ENCODE measurements around the gene B3GALT6.

B3GALT6 gene

DNA sequence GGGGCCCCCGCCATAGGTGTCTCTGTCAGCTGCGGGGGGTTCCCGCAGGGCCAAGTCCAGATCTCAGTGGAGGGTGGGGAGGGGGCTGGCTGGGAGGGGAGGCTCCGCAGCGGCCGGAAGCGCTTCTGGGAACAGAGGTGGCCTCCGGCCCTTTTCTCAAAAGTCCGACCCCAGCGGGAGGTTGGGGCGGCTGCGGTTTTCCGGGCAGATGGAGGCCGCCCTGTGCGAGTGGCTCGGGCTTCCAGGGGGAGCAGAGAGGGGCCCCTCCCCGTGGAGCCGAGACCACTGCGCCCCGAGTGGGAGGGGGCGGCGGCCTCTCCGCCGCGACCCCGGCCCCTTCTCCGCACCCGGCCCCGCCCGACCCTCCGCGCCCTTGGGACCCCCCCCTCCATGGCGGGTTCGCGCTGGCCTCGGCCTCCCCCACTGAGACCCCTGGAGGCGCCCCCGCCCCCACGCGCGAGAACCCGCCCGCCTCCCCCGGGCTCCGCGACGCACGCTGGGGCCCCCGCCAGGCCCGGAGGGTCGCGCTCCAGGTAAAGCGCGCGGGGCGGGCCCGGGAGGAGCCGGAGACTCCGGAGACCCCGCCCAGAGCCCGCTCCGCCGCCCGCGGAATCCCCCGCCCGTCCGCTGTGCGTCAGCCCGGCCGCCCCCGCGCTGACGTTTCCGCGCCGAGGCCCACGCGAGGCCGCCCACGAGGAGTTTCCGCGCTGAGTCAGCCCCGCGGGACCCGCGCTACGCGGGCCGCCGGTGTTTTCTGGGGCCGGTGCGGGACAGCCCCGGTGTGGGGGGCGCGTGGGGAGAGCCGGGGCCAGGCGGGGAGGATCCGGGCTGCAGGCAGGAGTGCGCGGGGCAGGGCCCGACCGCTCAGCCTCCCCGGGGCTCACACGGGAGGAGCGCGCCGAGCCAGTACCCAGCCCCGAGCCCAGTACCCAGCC lies 30.9 kb upstream of the B3GALT6 start:
- in situ Hi-C loops (cut with MboI; ENCODE audit: low sequenced_read_pairs), result no loop called here

DNA sequence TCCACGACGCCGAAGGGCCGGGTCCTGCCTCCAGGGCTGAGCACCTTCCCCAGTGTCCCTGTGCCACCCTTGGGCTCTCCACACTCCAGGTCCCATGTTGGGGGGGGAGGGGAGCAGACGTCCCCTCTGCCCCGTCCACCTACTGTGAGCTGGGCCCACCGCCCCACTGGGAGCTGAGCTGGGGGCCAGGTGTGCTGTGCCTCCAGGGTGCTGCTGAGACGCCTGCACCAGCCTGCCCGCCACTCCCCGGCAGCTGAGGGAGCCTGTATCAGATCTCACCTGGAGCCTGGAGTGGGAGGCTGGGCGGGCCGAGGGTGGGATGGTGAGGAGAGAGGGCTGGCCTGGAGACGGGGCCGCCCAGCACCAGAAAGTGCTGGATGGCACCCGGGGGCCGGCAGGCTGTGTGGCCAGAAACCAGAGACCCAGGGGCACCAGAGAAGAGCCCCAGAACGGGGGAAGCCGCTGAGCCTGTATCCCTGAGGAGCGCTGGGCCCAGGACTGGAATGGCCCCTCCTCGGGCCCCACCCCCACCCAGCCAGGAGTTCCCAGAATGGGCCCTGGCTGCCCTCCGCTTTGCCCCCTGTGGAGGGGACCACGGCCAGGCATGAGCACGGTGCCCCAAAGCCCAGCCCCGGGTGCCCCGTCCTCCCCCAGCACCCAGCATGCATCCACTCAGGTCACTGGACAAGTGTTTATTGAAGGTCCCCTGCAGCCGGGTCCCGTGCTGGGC lies 29.0 kb upstream of the B3GALT6 start:
- in situ Hi-C loops (cut with MboI; ENCODE audit: low sequenced_read_pairs), result no loop called here

DNA sequence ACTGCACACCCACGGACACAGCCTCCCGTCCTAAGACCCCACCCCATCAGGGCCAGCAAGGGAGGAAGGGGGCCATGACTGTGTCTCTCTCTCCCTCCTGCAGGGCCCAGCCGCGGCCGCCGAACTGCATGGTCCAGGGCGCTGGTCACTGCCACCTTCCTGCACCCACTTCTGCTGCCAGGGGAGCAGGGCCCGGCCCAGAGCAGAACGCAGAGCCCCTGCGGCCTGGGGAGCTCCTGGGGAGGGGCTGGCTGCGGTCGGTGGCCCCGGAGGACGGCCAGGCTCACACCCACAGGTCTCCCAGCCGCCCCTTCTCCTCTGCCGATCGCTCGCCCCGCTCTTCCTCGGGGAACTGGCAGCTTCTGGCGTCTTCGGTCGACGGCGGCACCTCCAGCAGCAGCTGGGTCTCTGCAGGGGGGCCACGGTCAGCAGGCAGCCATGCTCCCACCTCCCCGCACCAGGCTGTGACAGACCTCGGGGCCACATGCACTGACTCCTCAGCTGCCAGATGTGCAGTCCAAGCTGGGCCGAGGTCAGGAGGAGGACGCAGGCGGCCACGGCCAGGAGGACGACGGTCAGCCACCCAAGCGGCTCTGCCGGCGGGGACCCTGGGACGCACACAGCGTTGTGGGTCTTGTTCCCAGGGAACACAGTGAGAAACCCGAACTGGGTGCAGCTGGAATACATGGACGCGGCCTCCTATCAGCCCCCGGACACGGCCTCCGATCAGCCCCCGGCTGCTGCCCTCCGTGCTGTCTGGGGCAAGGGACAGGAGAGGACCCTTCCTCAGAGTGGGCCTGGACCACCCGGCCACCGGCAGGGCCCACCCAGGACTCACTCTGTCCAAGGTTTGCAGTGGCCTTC lies 28.2 kb upstream of the B3GALT6 start:
- in situ Hi-C loops (cut with MboI; ENCODE audit: low sequenced_read_pairs), result no loop called here

GRCh38 chr1:1204425-1204920 lies 27.6 kb upstream of the B3GALT6 start:
- in situ Hi-C loops (cut with MboI; ENCODE audit: low sequenced_read_pairs), result no loop called here

DNA sequence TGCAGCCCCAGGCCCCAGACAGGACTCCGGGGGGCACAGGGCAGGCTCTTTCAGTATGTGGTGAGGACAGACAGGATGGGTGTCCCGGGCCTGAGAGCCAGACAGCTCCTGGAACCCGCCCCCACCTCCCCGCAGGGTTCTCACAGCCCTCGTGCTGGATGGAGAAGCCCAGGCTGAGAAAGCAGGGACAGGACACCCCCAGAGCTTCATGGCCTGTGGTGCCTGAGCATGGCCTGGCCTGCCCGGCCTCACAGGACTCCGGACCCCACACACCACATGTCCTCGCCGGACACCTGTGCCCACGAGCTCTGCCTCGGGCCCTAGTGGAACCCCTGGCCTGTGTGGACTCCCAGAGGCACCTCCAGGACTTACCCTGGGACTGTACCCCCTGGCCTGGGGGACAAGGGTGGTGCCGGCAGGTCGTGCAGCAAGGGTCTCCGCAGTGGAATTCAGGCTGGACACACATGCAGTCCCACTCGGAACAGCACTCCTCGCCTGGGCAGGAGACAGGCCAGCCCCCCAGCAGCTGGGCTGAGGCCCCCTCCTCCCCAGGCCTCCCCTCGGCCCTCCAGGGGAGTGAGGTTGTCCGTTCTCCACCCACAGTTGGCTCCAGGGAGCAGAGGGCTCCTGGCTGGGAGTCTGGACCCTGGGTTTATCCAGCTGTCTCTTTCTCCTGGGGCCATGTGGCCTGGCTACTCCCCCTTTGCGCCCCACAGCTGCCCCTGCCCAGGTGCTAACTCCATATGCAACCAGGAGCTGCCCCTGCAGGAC lies 26.9 kb upstream of the B3GALT6 start:
- in situ Hi-C loops (cut with MboI; ENCODE audit: low sequenced_read_pairs), result no loop called here

GRCh38 chr1:1205769-1206375 lies 26.2 kb upstream of the B3GALT6 start:
- in situ Hi-C loops (cut with MboI; ENCODE audit: low sequenced_read_pairs), result no loop called here

DNA sequence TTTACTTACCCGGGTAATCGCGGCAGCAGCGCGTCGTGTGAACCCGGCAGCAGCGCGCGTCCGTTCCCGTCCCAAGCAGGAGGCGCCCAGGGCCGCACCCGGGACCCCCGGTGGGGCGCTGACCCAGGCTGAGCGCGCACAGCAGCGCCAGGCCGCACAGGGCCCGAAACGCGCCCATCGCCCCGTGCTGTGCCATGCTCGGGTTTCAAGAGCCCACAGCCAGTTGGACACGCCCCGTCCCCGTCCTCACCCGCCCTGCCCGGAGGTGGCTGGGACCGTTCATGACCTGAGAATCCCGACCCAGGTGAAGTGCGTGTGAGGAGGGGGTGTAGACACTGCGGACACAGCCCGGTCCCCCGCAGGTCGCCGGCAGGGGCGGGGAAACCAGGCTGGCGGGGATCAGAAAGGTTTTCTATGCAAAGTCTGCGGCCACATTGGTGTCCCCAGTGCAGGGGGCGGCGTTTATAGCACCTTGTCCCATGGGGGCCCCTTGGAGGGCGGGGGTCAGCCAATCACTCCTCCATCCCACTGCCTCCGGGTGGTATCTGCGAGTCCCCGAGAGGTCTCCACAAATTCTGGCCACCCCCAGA lies 25.6 kb upstream of the B3GALT6 start, which contains the start of gene TNFRSF18:
TNFRSF18 (minus strand) TSS at position 217 of the 590 bp plus-strand sequence; CDS start at position 196, 21 bp downstream.
- in situ Hi-C loops (cut with MboI; ENCODE audit: low sequenced_read_pairs), result no loop called here

- in situ Hi-C loops (cut with MboI; ENCODE audit: low sequenced_read_pairs), result no loop called here
Observed at GRCh38 chr1:1206966-1207531, 25.0 kb upstream of the B3GALT6 start.

DNA sequence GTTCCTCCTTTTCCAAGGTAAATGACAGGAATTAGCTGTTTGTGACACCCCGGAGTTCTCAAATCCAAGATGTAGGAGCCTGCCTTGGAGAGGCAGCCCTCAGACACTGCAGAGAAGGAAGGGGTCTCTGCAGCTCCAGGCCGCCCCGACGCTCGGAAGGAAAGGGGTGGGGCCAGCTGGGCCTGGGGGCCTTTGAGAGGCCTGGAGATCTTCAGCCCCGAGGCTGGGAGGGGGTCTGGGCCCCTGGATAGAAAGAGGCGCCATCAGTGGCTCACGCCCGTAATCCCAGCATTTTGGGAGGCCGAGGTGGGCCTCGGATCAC lies 24.5 kb upstream of the B3GALT6 start:
- in situ Hi-C loops (cut with MboI; ENCODE audit: low sequenced_read_pairs), result no loop called here

- in situ Hi-C loops (cut with MboI; ENCODE audit: low sequenced_read_pairs), result no loop called here
Observed at GRCh38 chr1:1208713-1209433, 23.2 kb upstream of the B3GALT6 start.

GRCh38 chr1:1210726-1211540 lies 21.1 kb upstream of the B3GALT6 start:
- in situ Hi-C loops (cut with MboI; ENCODE audit: low sequenced_read_pairs), result no loop called here

GRCh38 chr1:1211541-1212441 lies 20.2 kb upstream of the B3GALT6 start:
- in situ Hi-C loops (cut with MboI; ENCODE audit: low sequenced_read_pairs), result no loop called here

DNA sequence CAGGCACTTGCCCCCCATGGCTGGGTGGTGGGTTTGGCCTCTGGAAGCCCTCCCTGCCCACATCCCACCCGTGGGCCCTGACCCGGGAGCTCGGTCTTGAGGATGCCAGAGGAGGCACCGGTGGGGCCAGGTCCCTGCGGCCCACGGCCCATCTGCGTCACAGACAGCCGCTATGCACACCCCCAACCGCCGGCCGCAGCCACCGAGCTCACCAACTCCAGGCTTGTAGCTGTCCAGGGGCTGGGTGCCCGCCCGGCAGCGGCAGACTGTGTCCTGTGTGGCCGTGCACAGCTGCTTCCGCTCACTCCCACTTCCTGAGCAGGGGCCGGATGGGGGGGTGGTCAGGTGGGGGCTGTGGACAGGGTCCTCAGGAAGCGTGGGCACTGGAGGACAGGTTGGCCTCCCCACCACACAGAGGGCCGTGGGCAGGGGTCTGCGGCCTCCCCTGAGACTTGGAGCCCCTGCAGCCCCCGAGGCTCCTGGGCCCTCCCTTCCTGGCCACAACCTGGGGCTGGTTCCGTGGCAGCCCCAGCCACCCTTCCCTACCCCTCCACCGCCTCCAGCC lies 19.2 kb upstream of the B3GALT6 start:
- in situ Hi-C loops (cut with MboI; ENCODE audit: low sequenced_read_pairs), result no loop called here

DNA sequence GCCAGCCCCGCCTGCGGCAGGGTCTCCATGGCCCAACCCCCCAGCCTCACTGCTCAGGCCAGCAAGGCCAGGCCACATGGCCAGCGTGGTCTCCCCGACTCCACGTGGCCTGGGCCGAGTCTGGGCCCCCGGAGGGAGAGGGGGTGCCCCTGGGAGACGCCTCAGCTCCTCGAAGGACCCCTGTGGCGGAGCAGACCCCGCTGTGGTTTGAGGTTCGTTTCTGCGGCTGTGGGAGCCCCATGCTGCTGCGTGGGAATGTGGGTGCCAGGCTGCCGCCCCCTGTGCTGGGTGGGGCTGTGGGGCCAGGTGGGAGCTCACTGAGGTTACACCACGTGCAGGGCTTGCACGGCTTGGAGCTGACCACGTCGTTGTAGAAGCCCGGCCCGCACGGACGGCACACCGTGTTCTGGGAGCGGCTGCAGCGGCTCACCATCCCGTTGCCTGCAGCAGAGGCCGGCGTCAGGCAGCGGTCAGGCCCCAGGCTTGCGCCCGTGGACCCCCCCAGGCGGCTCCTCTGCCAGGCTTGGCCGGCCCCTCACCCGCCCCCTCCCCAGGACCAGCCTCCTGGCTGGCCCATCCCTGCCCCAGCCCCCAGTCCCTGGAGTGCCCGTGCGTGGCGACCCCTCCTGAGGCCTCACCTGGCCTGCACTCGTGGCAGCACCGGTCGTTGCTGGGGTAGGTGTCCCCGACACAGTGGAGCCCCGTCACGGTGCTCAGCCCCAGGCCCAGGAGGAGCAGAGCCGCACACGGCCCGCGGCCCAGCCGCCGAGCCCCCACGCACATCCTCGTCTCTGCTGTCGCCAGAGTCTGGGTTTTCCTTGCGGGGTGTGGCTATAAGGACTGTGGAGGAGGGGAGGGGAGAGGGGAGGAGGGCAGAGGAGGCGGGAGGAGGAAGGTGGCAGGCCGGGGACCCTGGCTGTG lies 18.4 kb upstream of the B3GALT6 start, which contains the start of gene TNFRSF4:
TNFRSF4 (minus strand) TSS at position 809 of the 921 bp plus-strand sequence; CDS start at position 783, 26 bp downstream.
- in situ Hi-C loops (cut with MboI; ENCODE audit: low sequenced_read_pairs), result no loop called here

- in situ Hi-C loops (cut with MboI; ENCODE audit: low sequenced_read_pairs), result no loop called here
Observed at GRCh38 chr1:1215080-1215676, 16.9 kb upstream of the B3GALT6 start.

Data from HL-60/S4 (cell line).